Thyroid gland (tissue), 4 donors: ENCODE results near the gene PLIN5. TPM values are rescaled to one million over a fixed set of nuclear protein-coding genes. Genes with fewer than 3 reads are reported as not detected.

Source experiments
- DNase-seq, 2 donors: peaks; one replicate each; pipeline ENCODE4 v3.0.0-alpha.2; 2019
- H3K27ac ChIP-seq, 3 donors: fragments of 200-600 bp; sonication (generic); 1 replicate in 2 of 3; 2 replicates in 1 of 3; pipeline ENCODE4 v1.5.1; 2016 to 2019; ENCODE audit warnings: mild to moderate bottlenecking in 1 of 3, moderate library complexity in 1 of 3
- H3K27me3 ChIP-seq: fragments of 200-600 bp; sonication (generic); one replicate; pipeline ENCODE4 v1.5.1; 2019
- H3K36me3 ChIP-seq, 2 donors: fragments of 200-600 bp; sonication (generic); one replicate each; pipeline ENCODE4 v1.5.1; 2016 to 2019
- H3K4me1 ChIP-seq, 2 donors: fragments of 200-600 bp; sonication (generic); one replicate each; pipeline ENCODE4 v1.5.1; 2017 to 2019
- H3K4me3 ChIP-seq, 3 donors: fragments of 200-600 bp; sonication (generic); replicated peaks in 1 of 3; 1 replicate in 2 of 3; 2 replicates in 1 of 3; pipeline ENCODE4 v1.5.1; 2016; ENCODE audit warnings: mild to moderate bottlenecking in 1 of 3
- H3K9me3 ChIP-seq: fragments of 200-600 bp; sonication (generic); one replicate; pipeline ENCODE4 v1.5.1; 2017
- POLR2A ChIP-seq, 2 donors: fragments of 450-650 bp; IDR thresholded peaks; one replicate each; pipeline ENCODE4 v1.6.1; 2017; ENCODE audit warnings: antibody characterized with exemption in 2 of 2, mild to moderate bottlenecking in 2 of 2, moderate library complexity in 1 of 2
- WGBS, 2 donors: methylation state at CpG; one replicate each; pipeline ENCODE4 v1.1.5; 2017; 5-methylcytosine and 5-hydroxymethylcytosine counted together
- intact Hi-C: fragments of 100-400 bp; cut with DNase I; formaldehyde crosslinking; loops from one replicate; pipeline ENCODE4 v1.15.1; 2023
- total RNA-seq, 4 donors: library from RNA; depleted of rRNA; stranded (reverse); fragments of >200 nt; gene quantifications; one replicate each; pipeline ENCODE4 v1.2.3, GENCODE V29; 2016
- TF ChIP-seq, protein P1 (sequence below), 6 experiments: fragments of 200-600 bp in 3 of 6; fragments of 450-650 bp in 3 of 6; sonication (generic) in 3 of 6; IDR thresholded peaks; one replicate each; pipeline ENCODE4 v1.5.1; 2016 to 2019; ENCODE audit warnings: antibody characterized with exemption in 6 of 6, mild to moderate bottlenecking in 2 of 6, inconsistent platforms in 1 of 6, moderate library complexity in 1 of 6

The PLIN5 gene
- total RNA-seq, 4 donors from 2014 or later, result 4.1 to 12.1 (median 7.8) TPM

DNA sequence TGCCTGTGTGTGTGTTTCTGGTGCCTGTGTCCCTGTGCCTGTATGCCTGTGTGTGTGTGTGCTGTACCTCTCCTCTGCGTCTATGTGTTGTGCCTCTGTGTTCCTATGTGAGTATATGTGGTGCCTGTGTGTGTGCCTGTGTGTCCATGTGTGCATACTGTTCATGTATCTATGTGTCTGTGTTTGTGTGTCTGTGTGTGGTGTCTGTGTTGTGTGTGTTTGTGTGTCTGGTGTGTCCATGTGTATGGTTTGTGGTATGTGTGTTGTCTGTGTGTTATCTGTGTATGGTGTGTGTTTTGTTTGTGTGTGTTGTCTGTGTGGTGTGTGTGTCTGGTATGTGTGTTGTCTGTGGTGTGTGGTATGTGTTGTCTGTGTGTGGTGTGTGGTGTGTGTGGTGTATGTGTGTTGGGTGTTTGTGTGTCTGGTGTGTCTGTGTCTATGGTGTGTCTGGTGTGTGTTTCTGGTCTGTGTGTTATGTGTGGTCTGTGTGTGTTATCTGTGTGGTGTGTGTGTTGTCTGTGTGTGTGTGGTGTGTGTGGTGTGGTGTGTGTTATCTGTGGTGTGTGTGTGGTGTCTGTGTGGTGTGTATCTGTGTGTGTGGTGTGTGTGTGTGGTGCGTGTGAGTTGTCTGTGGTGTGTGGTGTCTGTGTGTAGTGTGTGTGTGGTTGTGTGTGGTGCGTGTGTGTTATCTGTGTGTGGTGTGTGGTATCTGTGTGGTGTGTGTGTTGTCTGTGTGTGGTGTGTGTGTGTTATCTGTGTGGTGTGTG is 42.5 kb downstream of the PLIN5 start:
- H3K4me3 ChIP-seq, result no peak overlapping the region
- H3K27me3 ChIP-seq, result no peaks in the 10 kb centered on the region
- TF ChIP-seq, protein P1, sequence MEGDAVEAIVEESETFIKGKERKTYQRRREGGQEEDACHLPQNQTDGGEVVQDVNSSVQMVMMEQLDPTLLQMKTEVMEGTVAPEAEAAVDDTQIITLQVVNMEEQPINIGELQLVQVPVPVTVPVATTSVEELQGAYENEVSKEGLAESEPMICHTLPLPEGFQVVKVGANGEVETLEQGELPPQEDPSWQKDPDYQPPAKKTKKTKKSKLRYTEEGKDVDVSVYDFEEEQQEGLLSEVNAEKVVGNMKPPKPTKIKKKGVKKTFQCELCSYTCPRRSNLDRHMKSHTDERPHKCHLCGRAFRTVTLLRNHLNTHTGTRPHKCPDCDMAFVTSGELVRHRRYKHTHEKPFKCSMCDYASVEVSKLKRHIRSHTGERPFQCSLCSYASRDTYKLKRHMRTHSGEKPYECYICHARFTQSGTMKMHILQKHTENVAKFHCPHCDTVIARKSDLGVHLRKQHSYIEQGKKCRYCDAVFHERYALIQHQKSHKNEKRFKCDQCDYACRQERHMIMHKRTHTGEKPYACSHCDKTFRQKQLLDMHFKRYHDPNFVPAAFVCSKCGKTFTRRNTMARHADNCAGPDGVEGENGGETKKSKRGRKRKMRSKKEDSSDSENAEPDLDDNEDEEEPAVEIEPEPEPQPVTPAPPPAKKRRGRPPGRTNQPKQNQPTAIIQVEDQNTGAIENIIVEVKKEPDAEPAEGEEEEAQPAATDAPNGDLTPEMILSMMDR (IDR thresholded peaks at IDR 0.05), result no peak
- no peak for TF ChIP-seq POLR2A (IDR thresholded peaks at IDR 0.05)
- DNase-seq, result no peak
- H3K4me1 ChIP-seq, result no peaks in the 10 kb centered on the region
- no peak overlapping the region for H3K27ac ChIP-seq
- peaks cover 36 to 72% of the 10 kb centered on the region in 2 donors for H3K36me3 ChIP-seq
- WGBS, 2 donors, result 89 to 94% methylated on average over 3 of the region's 3 CpGs
- no peaks in the 10 kb centered on the region for H3K9me3 ChIP-seq
- intact Hi-C loops, result no loop called here

DNA sequence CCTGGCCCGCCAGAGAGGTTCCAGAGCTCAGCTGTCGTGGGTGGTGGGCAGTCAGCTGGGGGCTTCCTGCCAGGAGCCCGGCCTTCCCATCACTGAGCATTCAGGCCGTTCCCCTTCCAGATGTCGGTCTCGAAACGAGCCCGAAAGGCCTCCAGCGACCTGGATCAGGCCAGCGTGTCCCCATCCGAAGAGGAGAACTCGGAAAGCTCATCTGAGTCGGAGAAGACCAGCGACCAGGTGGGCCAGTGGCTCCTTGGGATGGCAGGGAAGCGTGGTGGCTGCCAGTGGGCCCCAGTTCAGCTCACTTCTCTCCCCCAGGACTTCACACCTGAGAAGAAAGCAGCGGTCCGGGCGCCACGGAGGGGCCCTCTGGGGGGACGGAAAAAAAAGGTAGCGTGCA is 43.6 kb downstream of the PLIN5 start:
- DNase-seq, result no peak
- TF ChIP-seq, protein P1 (IDR thresholded peaks at IDR 0.05), result no peak
- TF ChIP-seq POLR2A (IDR thresholded peaks at IDR 0.05), result no peak
- Histone ChIP-seq H3K27me3 (no peaks in the 10 kb centered on the region), H3K4me3 (no peak overlapping the region), H3K27ac (no peak overlapping the region), H3K9me3 (no peaks in the 10 kb centered on the region), H3K4me1 (no peaks in the 10 kb centered on the region), H3K36me3 (peaks cover 33 to 64% of the 10 kb centered on the region in 2 donors)
- 93 to 98% methylated on average over 19 to 21 of the region's 21 CpGs for WGBS, 2 donors
- intact Hi-C loops, result no loop called here

DNA sequence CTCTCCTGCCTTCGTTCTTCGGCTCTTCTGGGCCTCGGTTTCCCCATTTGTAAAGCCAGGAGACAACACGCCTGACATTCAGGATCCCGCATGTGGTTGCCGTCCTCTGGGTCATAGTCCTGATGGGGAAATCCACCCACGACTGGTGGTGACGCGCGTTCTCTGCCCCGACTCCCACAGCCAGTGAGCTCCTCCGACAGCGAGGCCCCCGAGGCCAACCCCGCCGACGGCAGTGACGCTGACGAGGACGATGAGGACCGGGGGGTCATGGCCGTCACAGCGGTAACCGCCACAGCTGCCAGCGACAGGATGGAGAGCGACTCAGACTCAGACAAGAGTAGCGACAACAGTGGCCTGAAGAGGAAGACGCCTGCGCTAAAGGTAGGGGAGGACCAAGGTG is 46.5 kb downstream of the PLIN5 start:
- no peaks in the 10 kb centered on the region for H3K4me1 ChIP-seq
- no peak overlapping the region for H3K4me3 ChIP-seq
- H3K27ac ChIP-seq, result no peak overlapping the region
- TF ChIP-seq POLR2A (IDR thresholded peaks at IDR 0.05), result no peak
- TF ChIP-seq, protein P1 (IDR thresholded peaks at IDR 0.05), result no peak
- no peak for DNase-seq
- WGBS, 2 donors, result 94 to 96% methylated on average over 29 of the region's 29 CpGs
- H3K9me3 ChIP-seq, result no peaks in the 10 kb centered on the region
- no peaks in the 10 kb centered on the region for H3K27me3 ChIP-seq
- intact Hi-C loops, result no loop called here
- peaks cover 21 to 45% of the 10 kb centered on the region in 2 donors for H3K36me3 ChIP-seq

- Histone ChIP-seq H3K27ac (no peak overlapping the region), H3K4me1 (no peaks in the 10 kb centered on the region), H3K36me3 (peaks cover 17 to 47% of the 10 kb centered on the region in 2 donors), H3K27me3 (no peaks in the 10 kb centered on the region), H3K4me3 (no peak overlapping the region), H3K9me3 (no peaks in the 10 kb centered on the region)
- 86 to 89% methylated on average over 11 of the region's 11 CpGs for WGBS, 2 donors
- TF ChIP-seq, protein P1 (IDR thresholded peaks at IDR 0.05), result no peak
- TF ChIP-seq POLR2A (IDR thresholded peaks at IDR 0.05), result no peak
- intact Hi-C loops, result no loop called here
- no peak for DNase-seq
Observed at GRCh38 chr19:4487572-4487971, 47.5 kb downstream of the PLIN5 start.

- no peak for DNase-seq
- Histone ChIP-seq H3K27me3 (no peaks in the 10 kb centered on the region), H3K4me3 (no peak overlapping the region), H3K4me1 (no peaks in the 10 kb centered on the region), H3K27ac (no peak overlapping the region), H3K36me3 (peaks cover 0 to 23% of the 10 kb centered on the region in 2 donors), H3K9me3 (no peaks in the 10 kb centered on the region)
- 92 to 93% methylated on average over 19 of the region's 19 CpGs for WGBS, 2 donors
- intact Hi-C loops, result no loop called here
- no peak for TF ChIP-seq POLR2A (IDR thresholded peaks at IDR 0.05)
- TF ChIP-seq, protein P1 (IDR thresholded peaks at IDR 0.05), result no peak
Observed at GRCh38 chr19:4483385-4483784, 51.6 kb downstream of the PLIN5 start.
